Stimulated activated CD8-positive, alpha-beta memory T cell treated with anti-CD3 and anti-CD28 coated beads, Interleukin-2, amount 100 ng/mL, for 1 hour (primary cell): ENCODE measurements around the gene MYBL2.

Experiments used
- DNase-seq, 2 donors: peaks; one replicate each; pipeline ENCODE4 v3.0.0-alpha.2; 2020; ENCODE audit warnings: low read depth in 2 of 2

Gene MYBL2

DNA sequence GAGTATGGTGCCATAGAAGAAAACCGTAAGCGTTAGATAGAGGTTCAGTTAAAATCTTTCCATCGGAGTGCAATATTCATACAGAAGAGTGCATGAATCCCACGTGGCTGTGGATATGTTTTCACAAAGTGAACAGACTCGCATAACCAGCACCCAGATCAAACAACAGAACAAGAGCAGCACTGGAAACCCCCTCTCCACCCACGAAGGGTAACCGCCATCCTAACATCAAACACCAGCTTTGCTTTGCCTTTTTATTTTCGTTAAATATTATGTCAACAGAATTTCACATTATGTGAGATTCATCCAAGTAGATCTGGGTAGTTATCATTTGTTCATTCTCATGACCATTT is 55.2 kb downstream of the MYBL2 start:
- peak in 1 of 2 donors; percentile 16 for DNase-seq

DNA sequence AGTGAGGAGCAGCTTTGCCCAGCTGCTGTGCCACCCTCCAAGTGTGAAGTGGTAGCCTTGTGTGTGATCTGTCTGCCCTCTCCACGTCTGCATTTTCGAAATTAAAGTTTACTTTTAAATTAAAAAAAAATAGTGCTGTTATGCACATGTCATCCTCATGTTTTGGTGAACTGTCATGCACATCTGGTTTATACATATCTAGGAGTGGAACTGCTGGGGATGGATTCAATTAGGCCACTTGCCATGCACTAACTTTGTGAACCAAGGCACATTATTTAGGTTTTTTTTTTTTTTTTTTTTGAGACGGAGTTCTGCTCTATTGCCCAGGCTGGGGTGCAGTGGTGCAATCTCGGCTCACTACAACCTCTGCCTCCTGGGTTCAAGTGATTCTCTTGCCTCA is 56.3 kb downstream of the MYBL2 start:
- no peak for DNase-seq

DNA sequence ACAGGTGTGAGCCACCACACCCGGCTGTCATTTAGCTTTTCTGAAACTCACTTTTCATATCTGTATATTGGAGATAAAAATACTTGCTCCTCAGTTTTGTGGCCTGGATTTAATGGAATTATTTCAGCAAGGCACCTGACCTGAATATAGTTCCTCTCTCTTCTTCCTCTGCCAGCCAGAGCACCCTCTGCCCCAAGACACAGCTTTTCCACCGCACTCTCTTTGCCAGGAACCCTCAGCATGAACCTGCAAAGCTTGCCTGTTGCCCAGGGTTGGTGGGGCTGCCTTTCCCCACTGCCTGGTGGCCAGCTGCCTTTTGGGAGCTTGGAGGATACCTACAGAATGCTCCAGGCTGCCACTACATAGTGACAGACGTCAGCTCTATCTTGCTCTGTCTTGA is 56.8 kb downstream of the MYBL2 start:
- no peak for DNase-seq

DNA sequence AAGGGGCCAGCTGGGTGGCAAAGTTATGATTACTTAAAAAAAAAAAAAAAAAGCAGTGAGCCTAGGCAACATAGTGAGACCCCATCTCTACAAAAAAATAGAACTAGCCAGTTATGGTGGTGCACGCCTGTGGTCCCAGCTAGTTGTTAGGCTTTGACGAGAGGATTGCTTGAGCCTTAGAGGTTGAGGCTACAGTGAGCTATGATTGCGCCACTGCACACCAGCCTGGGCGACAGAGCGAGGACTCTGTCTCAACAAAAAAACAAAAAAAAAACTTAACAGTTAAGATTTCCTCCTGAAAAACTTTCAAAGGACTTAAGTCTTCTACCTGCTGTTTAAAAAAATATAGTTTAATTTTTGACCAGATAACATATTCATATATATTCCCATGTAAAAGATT is 57.5 kb downstream of the MYBL2 start:
- DNase-seq = no peak

DNA sequence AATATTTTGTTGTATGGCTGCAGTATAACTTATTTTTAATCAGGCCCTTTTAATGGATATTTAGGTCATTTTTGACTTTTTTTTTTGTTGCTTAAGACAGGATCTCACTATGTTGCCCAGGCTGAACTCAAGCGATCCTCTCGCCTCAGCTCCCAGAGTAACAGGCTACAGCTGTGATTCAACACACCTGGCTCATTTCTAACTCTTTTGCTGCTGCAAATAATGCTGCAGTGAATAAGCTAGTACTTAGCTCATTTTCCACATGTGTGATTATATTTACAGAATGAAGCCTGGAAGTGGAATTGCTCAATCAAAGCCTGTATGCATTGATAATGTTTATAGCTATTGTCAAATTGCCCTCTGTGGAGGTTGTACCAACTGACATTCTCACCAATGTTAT is 58.8 kb downstream of the MYBL2 start:
- DNase-seq = no peak

DNA sequence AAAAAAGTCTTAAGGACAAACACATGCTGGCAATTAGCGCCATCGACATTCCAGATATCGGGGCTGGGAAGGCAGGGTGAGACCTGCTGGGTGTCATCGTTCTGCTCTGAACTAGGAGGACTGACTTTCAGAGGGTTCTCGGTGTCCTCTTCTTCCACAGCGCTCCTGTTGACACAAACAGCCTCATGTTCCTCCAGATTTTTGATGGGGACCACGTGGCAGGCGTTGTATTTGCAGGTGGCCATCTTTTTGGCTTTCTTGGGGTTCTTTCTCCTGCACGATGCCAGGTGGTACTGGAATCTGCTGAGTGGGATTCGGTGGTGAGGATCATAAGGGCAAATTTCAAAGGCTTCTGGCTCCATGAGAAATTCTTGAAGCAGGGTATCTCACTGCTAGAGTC is 59.4 kb downstream of the MYBL2 start:
- DNase-seq = no peak

DNA sequence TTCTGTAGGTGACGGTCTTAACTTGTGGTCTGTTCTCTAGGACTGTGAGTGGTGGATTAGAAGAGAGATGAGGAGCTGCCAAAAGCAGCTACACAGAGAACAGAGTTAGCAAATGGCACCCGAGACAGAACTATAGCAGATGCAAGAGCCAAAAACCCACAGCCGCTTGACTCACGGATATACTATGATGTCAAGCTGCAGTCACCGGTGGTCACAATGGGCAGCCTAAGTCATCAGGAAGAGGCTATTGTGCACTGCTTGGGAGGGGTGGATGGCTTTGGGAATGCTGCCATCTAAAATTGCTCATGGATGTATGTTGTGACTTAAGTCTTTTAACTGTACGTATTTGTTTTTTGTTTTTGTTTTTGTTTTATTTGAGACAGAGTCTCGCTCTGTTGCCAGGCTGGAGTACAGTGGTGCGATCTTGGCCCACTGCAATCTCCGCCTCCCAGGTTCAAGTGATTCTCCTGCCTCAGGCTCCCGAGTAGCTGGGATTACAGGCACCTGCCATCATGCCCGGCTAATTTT is 60.0 kb downstream of the MYBL2 start, which contains the start of gene GTSF1L:
GTSF1L (minus strand) TSS at position 192 of the 528 bp plus-strand sequence. CDS start 308 bp downstream, outside the sequence.
- DNase-seq = no peak

DNA sequence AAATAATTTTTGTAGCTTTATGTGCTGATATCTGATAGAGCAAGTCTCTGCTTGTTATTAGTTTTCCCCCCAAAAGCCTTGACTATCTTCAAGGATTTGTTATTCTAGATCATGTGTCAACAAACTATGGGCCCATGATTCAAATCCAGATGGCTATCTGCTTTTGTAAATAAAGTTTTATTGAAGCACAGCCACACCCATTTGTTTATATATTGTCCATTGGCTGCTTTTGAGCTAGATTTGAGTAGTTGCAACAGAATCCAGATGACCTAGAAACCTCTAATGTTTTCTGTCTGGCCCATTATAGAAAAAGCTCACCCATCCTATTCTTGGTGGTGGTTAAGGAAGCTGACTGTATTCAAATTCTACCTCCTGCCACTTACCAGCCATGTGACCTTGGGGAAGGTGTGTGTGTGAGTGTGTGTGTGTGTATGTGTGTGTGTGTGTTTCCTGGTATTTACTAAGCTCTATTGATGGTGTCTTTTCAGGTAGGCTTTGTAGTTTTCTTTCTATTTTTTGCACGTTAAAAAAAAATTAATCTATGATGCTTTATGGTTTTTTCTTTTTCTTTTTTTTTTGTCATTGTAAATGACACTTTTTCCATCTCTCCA is 61.2 kb downstream of the MYBL2 start:
- no peak for DNase-seq

DNA sequence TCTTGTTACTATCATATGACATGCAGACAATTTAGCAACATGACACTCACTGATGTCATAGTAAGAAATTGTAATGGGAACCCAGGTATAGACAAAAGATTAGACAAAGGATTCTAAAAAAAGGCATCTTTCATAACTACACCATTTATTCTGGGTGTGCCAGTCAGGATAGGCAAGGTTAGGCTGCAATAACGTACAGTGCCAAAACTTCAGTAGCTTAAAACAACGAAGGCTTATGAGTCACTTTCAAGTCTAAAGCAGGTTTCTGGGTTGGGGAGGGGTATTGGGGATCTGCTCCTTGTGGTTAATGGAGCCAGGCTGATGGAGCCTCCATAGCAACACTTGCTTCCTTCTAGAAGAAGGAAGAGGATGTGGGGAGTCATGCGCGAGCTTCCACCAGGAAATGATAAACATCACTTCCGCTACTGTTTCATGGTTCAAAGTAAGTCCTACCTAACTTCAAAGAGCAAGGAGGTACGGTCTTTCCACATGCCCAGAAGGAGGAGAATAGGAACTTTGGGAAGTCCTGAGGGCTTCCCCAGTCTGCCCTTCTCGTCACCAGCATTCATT is 61.9 kb downstream of the MYBL2 start:
- no peak for DNase-seq

DNA sequence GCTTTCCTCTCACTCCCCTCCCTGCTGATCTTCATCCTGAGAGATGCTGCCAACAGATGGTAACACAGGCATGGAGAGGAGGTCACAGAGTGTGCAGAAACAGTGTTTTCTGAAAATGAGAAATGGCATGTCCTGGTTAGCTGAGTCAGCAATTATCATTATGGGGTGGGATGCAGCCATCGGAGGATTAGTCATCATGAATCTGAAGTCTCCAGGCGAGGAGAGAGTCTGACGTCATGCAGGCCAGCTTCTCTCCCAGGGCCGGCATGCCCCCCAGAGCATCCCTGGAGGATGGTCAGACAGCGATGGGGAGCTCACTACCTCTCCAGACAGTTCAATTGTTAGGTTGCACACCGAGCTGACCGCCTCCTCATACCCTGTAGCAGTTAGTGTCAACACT is 64.6 kb downstream of the MYBL2 start:
- DNase-seq = no peak

DNA sequence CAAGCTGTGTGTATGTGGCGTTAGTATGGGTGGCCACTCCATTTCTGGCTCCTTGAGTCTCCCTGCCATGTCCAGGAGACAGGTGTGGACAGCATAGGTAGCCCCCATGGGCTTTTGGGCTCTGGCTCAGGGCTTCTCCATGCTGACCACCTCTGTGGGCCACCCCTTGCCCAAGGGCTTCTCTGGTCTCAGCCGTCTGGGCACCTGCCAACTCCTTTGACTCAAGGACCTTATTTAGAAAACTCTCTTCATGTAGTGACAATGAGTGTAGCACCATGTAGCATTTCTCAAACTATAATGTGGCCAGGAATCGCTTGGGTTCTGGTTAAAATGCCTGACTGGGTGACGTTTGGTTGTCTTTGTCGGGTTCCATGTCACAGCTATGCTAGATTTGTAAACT is 65.0 kb downstream of the MYBL2 start:
- DNase-seq = no peak

DNA sequence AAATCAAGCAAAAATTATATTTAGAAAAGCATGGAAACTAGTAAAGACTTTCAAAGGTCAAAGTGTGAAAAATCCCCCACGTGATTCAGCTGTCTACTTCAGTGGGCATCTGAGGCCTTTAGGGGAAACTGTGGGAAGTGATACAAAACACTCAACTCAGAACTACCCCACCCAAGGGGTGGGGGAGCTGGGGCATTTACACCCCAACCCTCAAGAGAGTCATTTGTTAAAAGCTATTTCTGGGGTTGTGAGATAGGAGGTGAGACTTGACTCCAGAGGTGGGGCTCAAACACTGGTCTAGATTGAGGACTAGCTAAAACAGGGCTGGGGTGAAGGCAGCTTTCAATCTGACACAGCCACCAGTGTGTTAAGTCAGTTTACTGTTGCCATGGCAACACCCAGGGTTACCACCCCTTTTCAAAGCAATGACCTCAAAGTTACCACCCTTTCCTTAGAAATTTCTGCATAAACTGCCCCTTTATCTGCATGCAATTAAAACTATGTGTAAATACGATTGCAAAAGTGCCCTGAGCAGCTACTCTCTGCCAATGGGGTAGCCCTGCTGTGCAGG is 69.8 kb downstream of the MYBL2 start:
- DNase-seq = no peak

DNA sequence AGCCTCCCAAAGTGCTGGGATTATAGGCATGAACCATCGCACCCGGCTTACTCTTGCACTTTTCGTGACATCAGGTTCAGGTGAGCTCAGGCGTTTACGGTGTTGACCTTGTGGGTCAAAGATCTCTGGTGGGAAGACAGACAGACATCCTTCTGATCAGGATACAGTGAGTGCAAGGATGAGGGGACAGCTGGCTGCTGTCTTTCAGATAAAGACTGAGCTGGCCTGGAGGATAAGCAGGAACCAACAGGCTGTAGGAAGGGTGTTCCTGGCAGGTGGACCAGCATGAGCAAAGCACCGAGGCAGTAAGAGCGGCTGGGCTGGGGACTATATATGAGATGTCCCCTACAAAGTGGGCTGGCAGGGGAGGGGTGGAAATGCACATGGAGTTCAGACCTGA is 71.0 kb downstream of the MYBL2 start:
- no peak for DNase-seq

DNA sequence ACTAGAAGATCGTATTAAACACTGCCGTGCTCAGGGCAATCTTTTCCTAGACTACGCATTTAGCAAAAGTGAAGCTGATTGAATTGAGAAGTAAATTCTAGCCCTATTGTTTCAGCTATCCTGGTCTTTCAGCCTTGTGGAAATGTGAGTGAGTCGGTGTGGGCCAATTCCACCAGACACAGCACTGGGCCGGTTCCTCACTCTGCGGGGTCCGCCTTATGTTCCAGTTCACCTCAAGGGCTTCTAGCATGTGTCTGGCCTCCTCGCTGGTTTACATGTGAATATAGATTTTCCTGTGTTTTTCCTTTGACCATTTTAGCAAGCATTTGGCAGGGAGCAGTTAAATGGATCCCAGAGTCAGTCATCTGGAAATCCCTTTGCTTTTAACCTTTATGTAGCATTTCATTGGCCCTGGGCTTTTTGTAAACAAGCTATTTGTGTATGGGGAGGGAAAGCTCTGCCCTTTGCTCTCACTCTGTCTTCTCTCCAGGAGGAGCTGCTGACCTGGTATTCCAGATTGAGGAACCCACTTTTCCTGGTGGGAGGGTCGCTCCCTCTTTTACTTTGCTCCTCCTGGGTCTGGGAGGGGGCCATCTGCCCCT is 72.3 kb downstream of the MYBL2 start:
- DNase-seq = no peak

DNA sequence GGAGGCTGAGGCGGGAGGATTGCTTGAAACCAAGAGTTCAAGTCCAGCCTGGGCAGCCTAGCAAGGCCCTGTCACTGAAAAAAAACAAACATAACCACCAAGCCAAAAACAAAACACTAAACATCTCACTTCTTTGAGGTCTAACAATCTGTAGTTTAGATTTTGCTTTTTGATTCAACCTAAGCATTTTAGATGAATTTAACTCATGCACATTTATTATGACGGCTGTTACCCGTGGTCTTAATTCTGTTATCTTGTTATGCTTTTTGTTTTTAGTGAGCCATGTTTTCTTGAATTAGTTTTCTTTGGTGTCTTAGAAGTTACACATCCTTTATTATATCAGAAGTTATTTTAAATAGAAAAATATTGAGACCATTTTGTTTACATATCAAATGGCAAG is 73.7 kb downstream of the MYBL2 start:
- no peak for DNase-seq

DNA sequence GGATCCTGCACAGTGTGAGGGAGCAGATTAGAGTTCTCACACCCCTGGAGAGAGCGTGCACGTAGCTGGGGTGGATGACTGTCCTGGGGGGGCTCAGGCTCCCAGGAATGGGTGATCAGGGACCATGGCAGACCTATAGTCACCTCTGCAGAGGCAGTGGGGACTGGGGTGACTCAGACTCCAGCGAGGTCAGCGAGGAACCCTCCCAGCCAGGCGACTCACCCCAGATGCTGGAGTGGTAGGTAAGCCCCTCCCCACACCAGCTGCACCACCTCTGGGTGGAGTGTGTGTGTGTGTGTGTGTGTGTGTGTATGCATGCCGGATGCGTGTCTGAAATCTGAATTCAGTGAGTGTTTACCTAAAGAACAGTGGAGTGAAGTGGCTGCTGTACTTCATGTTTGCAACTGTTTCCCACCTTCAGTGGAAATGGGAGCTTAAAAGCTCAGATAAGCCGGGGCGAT is 77.3 kb downstream of the MYBL2 start:
- DNase-seq = no peak

DNA sequence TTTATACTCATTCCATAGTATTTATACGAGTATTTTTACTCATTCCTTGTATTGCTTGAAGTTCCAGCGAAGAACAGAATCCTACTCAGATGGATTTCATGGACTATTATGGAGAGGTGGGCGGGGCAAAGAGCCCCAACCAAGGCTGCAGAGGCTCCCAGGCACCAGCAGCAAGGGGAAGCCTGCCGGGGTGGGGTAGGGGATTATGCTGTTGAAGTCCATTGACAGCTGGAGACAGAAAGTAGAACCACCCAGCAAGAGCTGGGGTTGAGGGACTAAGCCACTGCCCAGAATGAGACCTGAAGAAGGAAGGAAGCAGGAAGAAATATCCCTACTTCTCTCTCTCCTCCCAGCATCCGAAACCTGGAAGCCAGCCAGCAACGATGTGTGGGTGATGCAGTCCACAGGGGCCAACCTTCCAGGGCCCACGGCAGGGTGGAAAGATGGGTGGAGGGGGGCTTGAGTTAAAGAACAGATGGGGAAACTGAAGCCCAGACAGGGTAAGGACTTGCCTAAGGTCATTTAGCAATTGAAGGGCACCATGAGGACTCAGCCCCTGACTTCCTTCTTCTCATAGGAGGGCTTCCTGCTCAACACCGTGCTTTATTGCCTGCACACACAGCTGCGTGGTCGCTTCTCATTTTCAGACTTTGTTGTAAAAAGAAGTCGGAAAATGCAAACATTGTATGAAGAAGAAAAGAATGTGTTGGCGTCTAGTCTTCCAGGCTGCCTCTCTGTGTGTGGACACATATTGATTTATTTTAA is 78.2 kb downstream of the MYBL2 start:
- DNase-seq = no peak

DNA sequence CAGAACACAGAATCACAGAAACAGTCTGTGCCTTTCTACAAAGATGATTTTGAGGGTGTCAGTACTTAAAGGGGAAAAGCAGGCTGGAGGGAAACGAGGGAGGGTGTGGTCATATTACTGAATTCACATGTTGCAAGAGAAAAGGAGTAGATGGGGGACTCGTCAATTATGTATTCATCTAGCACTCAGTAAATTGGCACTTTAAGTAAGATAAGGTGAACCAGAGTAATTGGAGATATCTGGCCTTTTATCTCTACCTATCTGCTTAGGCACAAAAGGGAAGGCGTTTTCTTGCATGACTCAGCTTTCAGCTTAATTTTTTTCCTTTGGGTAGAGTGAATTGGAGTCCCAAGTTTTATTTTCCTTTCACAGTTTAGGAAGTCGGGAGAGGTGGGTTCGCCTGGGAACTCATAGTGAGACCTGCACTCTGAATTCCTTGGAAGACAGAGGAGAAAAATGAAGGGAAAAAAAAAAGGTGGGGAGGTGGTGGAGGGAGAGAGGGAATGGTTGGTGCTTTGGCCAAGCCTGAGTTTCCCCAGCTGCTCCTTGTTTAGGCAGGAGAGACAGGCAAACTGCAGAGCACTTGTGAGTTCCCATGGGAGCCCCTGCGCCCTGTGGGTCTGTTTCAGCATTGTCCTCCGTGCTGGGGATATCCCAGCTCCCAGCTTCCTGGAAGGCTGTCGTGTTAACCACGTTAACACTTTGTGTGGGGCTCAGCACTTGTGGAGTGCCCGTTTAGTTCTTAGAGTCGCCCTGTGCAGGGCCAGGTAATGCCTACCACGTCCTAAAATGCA is 79.6 kb downstream of the MYBL2 start:
- no peak for DNase-seq

DNA sequence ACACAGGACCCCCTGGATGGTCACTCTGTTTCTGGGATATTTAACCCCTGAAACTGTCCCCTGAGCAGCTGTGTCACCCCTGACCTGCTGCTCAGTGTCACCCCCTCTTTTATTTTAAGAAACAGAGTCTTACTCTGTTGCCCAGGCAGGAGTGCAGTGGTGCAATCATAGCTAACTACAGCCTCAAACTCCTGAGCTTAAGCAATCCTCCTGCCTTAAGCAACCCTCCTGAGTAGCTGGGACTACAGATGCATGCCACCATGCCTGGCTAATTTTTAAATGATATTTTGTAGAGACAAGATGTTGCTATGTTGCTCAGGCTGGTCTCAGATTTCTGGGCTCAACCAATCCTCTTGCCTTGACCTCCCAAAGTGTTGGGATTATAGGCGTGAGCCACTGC is 81.4 kb downstream of the MYBL2 start:
- no peak for DNase-seq

DNA sequence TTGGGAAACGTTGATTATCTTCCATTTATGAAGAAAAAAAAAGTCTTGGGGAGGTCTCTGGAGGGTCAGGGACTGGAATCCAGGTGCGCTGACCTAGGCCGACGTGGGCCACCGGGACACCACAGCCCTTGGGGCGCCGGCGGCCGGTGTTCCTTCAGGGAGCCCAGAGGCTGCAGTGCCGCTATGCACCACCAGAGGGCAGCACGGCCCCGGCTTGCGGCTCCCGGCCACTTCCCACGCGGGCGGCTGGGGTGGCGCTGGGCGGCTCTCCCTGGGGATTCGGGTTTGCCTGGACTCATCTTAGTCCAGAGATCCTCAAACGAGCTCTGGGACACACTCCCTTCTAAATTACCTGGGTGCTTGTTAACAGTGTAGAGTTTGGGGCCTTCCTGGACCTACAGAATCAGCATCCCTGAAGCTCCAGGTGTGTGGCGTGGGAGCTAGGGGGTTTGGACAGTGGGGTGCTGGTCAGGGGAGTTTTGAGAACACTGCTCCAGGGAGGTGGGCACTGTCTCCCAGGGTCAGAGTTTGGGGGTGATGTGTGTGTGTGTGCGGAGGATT is 82.9 kb downstream of the MYBL2 start:
- peak; percentile 62 to 73 for DNase-seq

DNA sequence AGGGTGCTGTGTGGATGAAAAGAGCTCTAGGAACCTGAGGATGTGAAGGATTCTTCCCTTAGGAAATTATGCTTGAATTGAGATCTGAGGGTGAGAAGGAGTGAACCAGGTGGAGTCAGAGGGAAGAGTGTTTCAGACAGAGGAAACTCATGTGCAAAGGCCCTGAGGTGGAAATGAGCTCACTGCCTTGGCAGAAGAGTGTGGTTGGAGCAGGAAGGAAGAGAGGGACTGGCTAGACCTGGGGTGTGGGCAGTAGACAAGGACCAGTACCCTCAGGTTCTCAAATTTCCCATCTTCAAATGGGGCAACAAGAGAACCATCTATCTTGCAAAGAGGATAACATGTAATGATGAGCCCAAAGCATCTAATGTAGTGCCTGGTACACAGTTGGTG is 83.9 kb downstream of the MYBL2 start:
- DNase-seq = no peak
